WTC11 (cell line): ENCODE data around the gene UROC1. TPM values are rescaled to one million over a fixed set of nuclear protein-coding genes. Genes with fewer than 3 reads are reported as not detected.
A peak's percentile ranks its signal among the peaks of the same experiment; 100 is the strongest.

ENCODE experiments used
- ATAC-seq: fragments of 200-7000 bp; cut with Tn5 transposase; 2 replicates; pipeline ENCODE4 v1.10.0; 2021; ENCODE audit warnings: mild to moderate bottlenecking, moderate library complexity
- CTCF ChIA-PET: fragments of 300-600 bp; sonication (Branson Sonifier 250); formaldehyde crosslinking; loops from one replicate; lab custom pipeline; 2021; ENCODE audit warnings: antibody characterized with exemption; lab: Charles Lee
- POLR2A ChIA-PET: fragments of 350-600 bp; sonication (Branson Sonifier 250); formaldehyde crosslinking; loops from one replicate; lab custom pipeline; 2021; ENCODE audit warnings: antibody characterized with exemption; lab: Charles Lee
- DNase-seq: peaks from one replicate; pipeline ENCODE4 v3.0.0; 2021; ENCODE audit warnings: low spot score
- H3K27ac Mint-ChIP-seq: 2 replicates; pipeline ENCODE4 v1.8.0; 2021; ENCODE audit warnings: mixed read lengths
- H3K27me3 Mint-ChIP-seq: 2 replicates; pipeline ENCODE4 v1.8.0; 2021; ENCODE audit warnings: low read depth, mild to moderate bottlenecking, moderate library complexity, mixed read lengths
- H3K36me3 Mint-ChIP-seq: 2 replicates; pipeline ENCODE4 v1.8.0; 2021; ENCODE audit warnings: mixed read lengths
- H3K4me1 Mint-ChIP-seq: 2 replicates; pipeline ENCODE4 v1.8.0; 2022; ENCODE audit warnings: mixed read lengths
- H3K4me3 Mint-ChIP-seq: 2 replicates; pipeline ENCODE4 v1.8.0; 2021; ENCODE audit warnings: mild to moderate bottlenecking, moderate library complexity, mixed read lengths
- H3K9me3 Mint-ChIP-seq: 2 replicates; pipeline ENCODE4 v1.8.0; 2021; ENCODE audit warnings: mixed read lengths
- ATF1 ChIP-seq: sonication (generic); formaldehyde crosslinking; IDR thresholded peaks from 2 replicates; pipeline ENCODE4 v1.8.1; 2023; ENCODE audit warnings: mild to moderate bottlenecking, moderate library complexity, missing genetic modification reagents
- CTCF ChIP-seq: fragments of 200-600 bp; IDR thresholded peaks from 2 replicates; pipeline ENCODE4 v1.8.0; 2022; ENCODE audit warnings: antibody characterized with exemption
- ELF4 ChIP-seq: sonication (generic); formaldehyde crosslinking; IDR thresholded peaks from 2 replicates; pipeline ENCODE4 v1.8.1; 2022; ENCODE audit warnings: low read depth, mild to moderate bottlenecking, moderate library complexity, missing genetic modification reagents
- EMX1 ChIP-seq: fragments of 250-450 bp; sonication (Bioruptor Pico); IDR thresholded peaks from 2 replicates; pipeline ENCODE4 v1.8.0; 2021; ENCODE audit warnings: mild to moderate bottlenecking
- ESRRA ChIP-seq: sonication (generic); formaldehyde crosslinking; IDR thresholded peaks from 2 replicates; pipeline ENCODE4 v1.8.1; 2022; ENCODE audit warnings: mild to moderate bottlenecking, missing genetic modification reagents, borderline replicate concordance
- FOXK1 ChIP-seq: sonication (generic); formaldehyde crosslinking; IDR thresholded peaks from 2 replicates; pipeline ENCODE4 v1.8.0; 2022; ENCODE audit warnings: mild to moderate bottlenecking, moderate library complexity, missing genetic modification reagents
- FOXP1 ChIP-seq: sonication (generic); formaldehyde crosslinking; IDR thresholded peaks from 2 replicates; pipeline ENCODE4 v1.8.0; 2022; ENCODE audit warnings: missing genetic modification reagents, mild to moderate bottlenecking, moderate library complexity, borderline replicate concordance
- GTF2I ChIP-seq: fragments of 250-450 bp; sonication (Bioruptor Pico); conservative IDR thresholded peaks from 2 replicates; pipeline ENCODE4 v1.4.0; 2021; ENCODE audit warnings: mild to moderate bottlenecking
- JAZF1 ChIP-seq: fragments of 250-450 bp; sonication (Bioruptor Pico); IDR thresholded peaks from 2 replicates; pipeline ENCODE4 v1.9.0; 2021; ENCODE audit warnings: moderate library complexity, mild to moderate bottlenecking, inconsistent platforms
- JUN ChIP-seq: sonication (generic); formaldehyde crosslinking; IDR thresholded peaks from 2 replicates; pipeline ENCODE4 v1.8.0; 2023; ENCODE audit warnings: mild to moderate bottlenecking, missing genetic modification reagents
- MXD4 ChIP-seq: fragments of 250-450 bp; sonication (Bioruptor Pico); IDR thresholded peaks from 2 replicates; pipeline ENCODE4 v1.8.0; 2021; ENCODE audit warnings: mild to moderate bottlenecking, moderate library complexity, borderline replicate concordance
- MYBL2 ChIP-seq: sonication (generic); formaldehyde crosslinking; IDR thresholded peaks from 2 replicates; pipeline ENCODE4 v1.8.1; 2023; ENCODE audit warnings: mild to moderate bottlenecking, moderate library complexity, missing genetic modification reagents
- NR1H2 ChIP-seq: sonication (generic); formaldehyde crosslinking; IDR thresholded peaks from 2 replicates; pipeline ENCODE4 v1.9.0; 2021; ENCODE audit warnings: mild to moderate bottlenecking, moderate library complexity, missing genetic modification reagents
- NR2C2 ChIP-seq: sonication (generic); formaldehyde crosslinking; IDR thresholded peaks from 2 replicates; pipeline ENCODE4 v1.8.0; 2022; ENCODE audit warnings: mild to moderate bottlenecking, missing genetic modification reagents
- NR3C1 ChIP-seq: sonication (generic); formaldehyde crosslinking; conservative IDR thresholded peaks from 2 replicates; pipeline ENCODE4 v1.8.1; 2023; ENCODE audit warnings: low read depth, mild to moderate bottlenecking, missing genetic modification reagents
- SOX15 ChIP-seq: fragments of 250-450 bp; sonication (Bioruptor Pico); IDR thresholded peaks from 2 replicates; pipeline ENCODE4 v1.9.0; 2021; ENCODE audit warnings: mild to moderate bottlenecking
- TEAD4 ChIP-seq: sonication (generic); formaldehyde crosslinking; IDR thresholded peaks from 2 replicates; pipeline ENCODE4 v1.8.0; 2022; ENCODE audit warnings: mild to moderate bottlenecking, missing genetic modification reagents
- TP53 ChIP-seq: sonication (generic); formaldehyde crosslinking; IDR thresholded peaks from 2 replicates; pipeline ENCODE4 v1.8.1; 2023; ENCODE audit warnings: mild to moderate bottlenecking, missing genetic modification reagents
- USF1 ChIP-seq: sonication (generic); formaldehyde crosslinking; IDR thresholded peaks from 2 replicates; pipeline ENCODE4 v1.8.0; 2022; ENCODE audit warnings: mild to moderate bottlenecking, missing genetic modification reagents
- ZBTB21 ChIP-seq: sonication (generic); formaldehyde crosslinking; IDR thresholded peaks from 2 replicates; pipeline ENCODE4 v1.8.1; 2023; ENCODE audit warnings: mild to moderate bottlenecking, missing genetic modification reagents, borderline replicate concordance
- ZBTB43 ChIP-seq: sonication (generic); formaldehyde crosslinking; IDR thresholded peaks from 2 replicates; pipeline ENCODE4 v1.8.1; 2023; ENCODE audit warnings: mild to moderate bottlenecking, missing genetic modification reagents
- ZNF138 ChIP-seq: sonication (generic); formaldehyde crosslinking; conservative IDR thresholded peaks from 2 replicates; pipeline ENCODE4 v1.8.1; 2022; ENCODE audit warnings: mild to moderate bottlenecking, moderate library complexity, missing genetic modification reagents
- ZNF219 ChIP-seq: sonication (generic); formaldehyde crosslinking; IDR thresholded peaks from 2 replicates; pipeline ENCODE4 v1.8.0; 2023; ENCODE audit warnings: missing genetic modification reagents, mild to moderate bottlenecking, borderline replicate concordance
- ZNF232 ChIP-seq: sonication (generic); formaldehyde crosslinking; IDR thresholded peaks from 2 replicates; pipeline ENCODE4 v1.8.0; 2022; ENCODE audit warnings: mild to moderate bottlenecking, missing genetic modification reagents
- ZNF416 ChIP-seq: fragments of 250-450 bp; sonication (Bioruptor Pico); IDR thresholded peaks from 2 replicates; pipeline ENCODE4 v1.9.0; 2021; ENCODE audit warnings: mild to moderate bottlenecking, inconsistent platforms
- ZNF423 ChIP-seq: fragments of 250-450 bp; sonication (Bioruptor Pico); IDR thresholded peaks from 2 replicates; pipeline ENCODE4 v2.1.2; 2022; ENCODE audit warnings: mild to moderate bottlenecking, moderate library complexity
- total RNA-seq: library from RNA; stranded (reverse); gene quantifications from 3 replicates; pipeline ENCODE4 v1.2.3, GENCODE V29; 2021
- TF ChIP-seq, protein P1 (sequence below): sonication (generic); formaldehyde crosslinking; conservative IDR thresholded peaks from 2 replicates; pipeline ENCODE4 v1.8.1; 2022; ENCODE audit warnings: mild to moderate bottlenecking, missing genetic modification reagents
- TF ChIP-seq, protein P2 (sequence below): sonication (generic); formaldehyde crosslinking; IDR thresholded peaks from 2 replicates; pipeline ENCODE4 v1.8.1; 2022; ENCODE audit warnings: mild to moderate bottlenecking, moderate library complexity, missing genetic modification reagents

Gene UROC1
- total RNA-seq, 1 experiment from 2014 or later: not detected

- no peak for TF ChIP-seq ZBTB43 (CRISPR knock-in tag)
- TF ChIP-seq ATF1 (CRISPR knock-in tag): no peak
- no peak for TF ChIP-seq MXD4 (CRISPR knock-in tag)
- TF ChIP-seq, protein P1, sequence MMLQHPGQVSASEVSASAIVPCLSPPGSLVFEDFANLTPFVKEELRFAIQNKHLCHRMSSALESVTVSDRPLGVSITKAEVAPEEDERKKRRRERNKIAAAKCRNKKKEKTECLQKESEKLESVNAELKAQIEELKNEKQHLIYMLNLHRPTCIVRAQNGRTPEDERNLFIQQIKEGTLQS (CRISPR knock-in tag): no peak
- TF ChIP-seq ZNF423 (CRISPR knock-in tag): no peak
- no peak for TF ChIP-seq FOXK1 (CRISPR knock-in tag)
- no peak for TF ChIP-seq FOXP1 (CRISPR knock-in tag)
- no peak for TF ChIP-seq TEAD4 (CRISPR knock-in tag)
- no peak for TF ChIP-seq NR3C1 (CRISPR knock-in tag)
- no peak for TF ChIP-seq JAZF1 (CRISPR knock-in tag)
- no peak for TF ChIP-seq USF1 (CRISPR knock-in tag)
- no peak for TF ChIP-seq ESRRA
Measured at GRCh38 chr3:126500016-126500415, 17.6 kb downstream of the UROC1 start (continued).

DNA sequence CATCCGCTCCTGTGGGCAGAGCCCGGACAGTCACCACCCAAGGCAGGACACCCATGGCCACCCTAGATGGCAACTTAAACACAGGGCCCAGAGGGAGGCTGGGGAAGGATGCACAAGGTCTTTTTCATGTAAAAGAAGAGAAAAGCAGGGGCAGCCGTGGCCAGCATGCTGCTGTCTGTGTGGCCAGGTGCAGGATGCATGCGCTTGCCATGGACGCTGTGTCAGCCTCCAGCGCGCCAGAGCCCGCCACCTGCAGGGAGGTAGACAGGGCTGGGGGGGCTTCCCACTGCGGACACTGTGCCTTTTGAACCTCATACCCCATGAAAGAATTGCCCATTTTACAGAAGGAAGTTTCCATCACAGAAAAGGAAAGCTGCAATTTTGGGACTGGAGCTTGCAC, 18.2 kb downstream of the UROC1 start:
- H3K27me3 Mint-ChIP-seq: no peaks in the 10 kb centered on the region
- DNase-seq: no peak
- TF ChIP-seq ZNF232 (CRISPR knock-in tag): no peak
- TF ChIP-seq ZNF416 (CRISPR knock-in tag): no peak
- TF ChIP-seq MYBL2 (CRISPR knock-in tag): no peak
- no peak for TF ChIP-seq USF1 (CRISPR knock-in tag)
- TF ChIP-seq ZNF219 (CRISPR knock-in tag): no peak
- no peak for TF ChIP-seq NR2C2 (CRISPR knock-in tag)
- TF ChIP-seq, all 79 proteins: peak for 0
- CTCF ChIA-PET: interaction anchor here (1.5 kb wide), 1 partner anchor 12 kb away, joined by 7 read pairs; no protein-coding TSS in a partner anchor
- Mint-ChIP-seq H3K4me1 (peaks cover 11% of the 10 kb centered on the region), H3K27ac (no peak overlapping the region), H3K4me3 (no peak overlapping the region), H3K36me3 (no peaks in the 10 kb centered on the region), H3K9me3 (no peaks in the 10 kb centered on the region)
- ATAC-seq: no peak
- POLR2A ChIA-PET: no interaction called here

DNA sequence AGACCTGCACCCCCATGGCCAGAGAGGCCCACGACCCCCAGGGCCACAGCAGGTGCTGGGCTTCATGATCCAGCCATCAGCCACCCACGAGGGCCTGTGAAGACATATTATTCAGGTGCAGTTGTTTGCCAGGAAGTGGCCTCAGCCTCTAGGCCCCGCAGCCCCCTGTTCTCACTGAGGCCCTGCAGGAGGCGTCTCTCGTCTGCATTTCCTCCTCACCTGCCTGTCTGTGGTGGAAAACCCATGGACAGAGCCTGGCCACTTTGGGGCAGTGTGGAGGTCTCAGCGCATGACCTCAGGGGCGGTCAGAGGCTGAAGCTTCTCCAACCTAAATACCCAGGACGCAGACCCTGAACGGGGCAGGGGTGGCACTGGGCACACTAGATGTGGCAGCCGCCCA, 18.6 kb downstream of the UROC1 start:
- TF ChIP-seq TP53 (peak; percentile 64; the same call in 1 of the 2 replicates), ELF4 (no peak)
- Mint-ChIP-seq H3K4me1 (peaks cover 11% of the 10 kb centered on the region), H3K9me3 (no peaks in the 10 kb centered on the region), H3K36me3 (no peaks in the 10 kb centered on the region), H3K27ac (peak overlapping the region; percentile 70; the same call in 1 of the 2 replicates), H3K4me3 (no peak overlapping the region), H3K27me3 (no peaks in the 10 kb centered on the region)
- CTCF ChIA-PET: interaction anchor here (1.0 to 1.5 kb wide), 3 partner anchors 11 to 484 kb away, joined by 3 to 7 read pairs (median 3); partner anchors contain the start of gene PLXNA1
- POLR2A ChIA-PET: no interaction called here
- DNase-seq (no peak), ATAC-seq (peak; percentile 62)

DNA sequence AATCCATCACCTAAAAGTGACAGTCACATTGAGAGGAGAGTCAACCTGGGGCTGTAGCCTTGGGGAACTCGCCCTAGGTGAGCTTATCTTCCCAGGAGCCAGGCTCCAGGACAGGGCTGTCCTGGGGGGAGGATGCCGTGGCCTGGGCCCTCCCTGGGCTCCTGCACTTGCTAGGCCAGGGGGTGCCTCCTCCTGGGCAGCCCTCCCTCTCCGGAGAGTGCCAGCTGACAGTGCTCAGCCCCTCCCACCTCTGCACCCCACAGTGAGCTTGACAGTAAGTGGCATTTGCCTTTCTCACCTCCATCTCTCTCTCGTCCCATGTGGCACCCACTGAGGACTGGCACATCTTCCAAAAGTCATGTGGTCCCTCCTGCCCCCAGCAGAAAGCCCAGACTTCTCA, 19.1 kb downstream of the UROC1 start:
- CTCF ChIA-PET: interaction anchor here (0.5 to 1.5 kb wide), 5 partner anchors 11 to 484 kb away, joined by 3 to 7 read pairs (median 3); partner anchors contain the start of gene PLXNA1
- no peak for TF ChIP-seq GTF2I (CRISPR knock-in tag)
- no peak for TF ChIP-seq ZNF138
- no peak for TF ChIP-seq EMX1 (CRISPR knock-in tag)
- TF ChIP-seq SOX15 (CRISPR knock-in tag): no peak
- no peak for TF ChIP-seq JUN (CRISPR knock-in tag)
- TF ChIP-seq CTCF: no peak
- TF ChIP-seq, protein P2, sequence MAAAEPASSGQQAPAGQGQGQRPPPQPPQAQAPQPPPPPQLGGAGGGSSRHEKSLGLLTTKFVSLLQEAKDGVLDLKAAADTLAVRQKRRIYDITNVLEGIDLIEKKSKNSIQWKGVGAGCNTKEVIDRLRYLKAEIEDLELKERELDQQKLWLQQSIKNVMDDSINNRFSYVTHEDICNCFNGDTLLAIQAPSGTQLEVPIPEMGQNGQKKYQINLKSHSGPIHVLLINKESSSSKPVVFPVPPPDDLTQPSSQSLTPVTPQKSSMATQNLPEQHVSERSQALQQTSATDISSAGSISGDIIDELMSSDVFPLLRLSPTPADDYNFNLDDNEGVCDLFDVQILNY: no peak
- no peak for TF ChIP-seq ZNF416 (CRISPR knock-in tag)
- no peak for TF ChIP-seq NR1H2 (CRISPR knock-in tag)
- no peak for TF ChIP-seq ZBTB21

More for the DNA sequence above, 19.1 kb downstream of the UROC1 start:
- no peaks in the 10 kb centered on the region for H3K27me3 Mint-ChIP-seq
- DNase-seq (no peak), ATAC-seq (no peak)
- peaks cover 11% of the 10 kb centered on the region for H3K4me1 Mint-ChIP-seq
- H3K27ac Mint-ChIP-seq: peak overlapping the region; percentile 70; the same call in 1 of the 2 replicates
- no peaks in the 10 kb centered on the region for H3K36me3 Mint-ChIP-seq
- no peaks in the 10 kb centered on the region for H3K9me3 Mint-ChIP-seq
- no peak overlapping the region for H3K4me3 Mint-ChIP-seq
- POLR2A ChIA-PET: interaction anchor here (0.6 kb wide), 1 partner anchor 591 kb away, joined by 3 read pairs; no protein-coding TSS in a partner anchor
